ENCODE data around the gene SPINK2. TPM values are rescaled to one million over a fixed set of nuclear protein-coding genes. Genes with fewer than 3 reads are reported as not detected.

Gene SPINK2
- polyA plus RNA-seq, 1 of the 3 experiments (the other 2 are of a cell fraction): not detected

DNA sequence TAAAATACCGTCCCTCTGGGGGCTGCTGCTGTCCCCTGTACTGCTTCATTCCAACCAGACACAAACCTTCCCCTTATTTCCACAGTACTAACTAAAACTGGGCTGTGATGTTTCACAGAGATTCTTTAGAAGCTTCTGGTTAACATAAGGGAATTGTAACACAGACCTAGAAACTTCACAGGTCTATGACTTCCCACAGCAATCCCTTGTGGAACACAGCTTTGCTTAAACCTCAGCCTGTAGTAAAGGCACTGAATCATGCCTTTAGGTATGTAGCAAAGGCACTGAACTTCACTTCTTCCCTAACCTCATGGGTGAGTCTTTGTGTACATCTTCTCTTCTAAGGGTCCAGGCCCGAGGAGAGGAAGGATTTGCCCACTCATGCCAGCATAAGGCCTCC, 49.4 kb downstream of the SPINK2 start:
- no peak overlapping the region for H3K9ac ChIP-seq
- H4K20me1 ChIP-seq (ENCODE audit: insufficient read depth): no peaks in the 10 kb centered on the region
- H3K4me2 ChIP-seq: no peak overlapping the region
- WGBS (ENCODE audit: low lambda C conversion rate): 63% methylated on average over 2 of the region's 2 CpGs
- H3K79me2 ChIP-seq (ENCODE audit: insufficient read depth): no peaks in the 10 kb centered on the region
- H2AFZ ChIP-seq (ENCODE audit: low read depth): no peak overlapping the region
- H3K4me1 ChIP-seq (ENCODE audit: control insufficient read depth in 1 of 2, insufficient read depth in 2 of 2, low read depth in 1 of 2, low read length in 1 of 2): no peaks in the 10 kb centered on the region
- no peaks in the 10 kb centered on the region for H3K9me3 ChIP-seq
- ChIA-PET POLR2A (no interaction called here), CTCF (interaction anchor here (1.1 to 1.7 kb wide), 2 partner anchors 8 to 27 kb away, joined by 3 to 7 read pairs; no protein-coding TSS in a partner anchor)
- H3K4me3 ChIP-seq (ENCODE audit: low read depth in 2 of 2, low read length in 1 of 2): no peak overlapping the region
- TF ChIP-seq EZH2phosphoT487 (IDR thresholded peaks at IDR 0.05; ENCODE audit: borderline replicate concordance, low read depth): no peak
- no peaks in the 10 kb centered on the region for H3K27me3 ChIP-seq (ENCODE audit: insufficient read depth)
- no peaks in the 10 kb centered on the region for H3K36me3 ChIP-seq (replicated peaks in 1 of 2; ENCODE audit: control insufficient read depth in 1 of 2, insufficient read depth in 2 of 2, low read length in 1 of 2)
- peaks cover 2% of the 10 kb centered on the region for H3F3A ChIP-seq (replicated peaks; ENCODE audit: insufficient read depth)
- DNase-seq: no peak
- H3K9me2 ChIP-seq: no peaks in the 10 kb centered on the region
- H3K27ac ChIP-seq (ENCODE audit: low read depth in 2 of 2, low read length in 1 of 2): no peak overlapping the region

DNA sequence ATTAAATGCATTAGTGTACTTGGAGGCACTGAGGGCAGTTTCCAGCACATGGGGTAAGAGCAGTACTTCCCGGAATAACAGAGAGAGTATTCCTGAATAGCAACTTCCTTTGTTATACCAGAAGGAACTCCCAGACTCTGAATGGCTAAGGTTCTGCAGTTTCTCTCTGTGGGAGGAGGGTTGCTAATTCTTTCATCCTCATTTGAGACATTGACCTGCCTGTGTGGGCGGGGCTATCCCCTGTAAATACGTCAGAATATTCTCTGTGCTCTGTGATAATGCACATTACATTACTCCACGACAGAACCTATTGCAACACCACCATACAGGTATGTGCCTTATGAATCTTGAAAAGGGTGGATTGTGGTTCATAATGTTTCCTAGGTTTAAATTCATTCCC, 52.7 kb downstream of the SPINK2 start:
- Histone ChIP-seq H3K27me3 (ENCODE audit: insufficient read depth) (no peaks in the 10 kb centered on the region), H3K36me3 (replicated peaks in 1 of 2; ENCODE audit: control insufficient read depth in 1 of 2, insufficient read depth in 2 of 2, low read length in 1 of 2) (no peaks in the 10 kb centered on the region), H3K79me2 (ENCODE audit: insufficient read depth) (no peaks in the 10 kb centered on the region), H3K4me1 (ENCODE audit: control insufficient read depth in 1 of 2, insufficient read depth in 2 of 2, low read depth in 1 of 2, low read length in 1 of 2) (no peaks in the 10 kb centered on the region), H3K9me2 (no peaks in the 10 kb centered on the region), H2AFZ (ENCODE audit: low read depth) (no peak overlapping the region), H3K9ac (no peak overlapping the region), H3K27ac (ENCODE audit: low read depth in 2 of 2, low read length in 1 of 2) (no peak overlapping the region), H3K4me2 (no peak overlapping the region), H3K4me3 (ENCODE audit: low read depth in 2 of 2, low read length in 1 of 2) (no peak overlapping the region), H3K9me3 (no peaks in the 10 kb centered on the region), H3F3A (replicated peaks; ENCODE audit: insufficient read depth) (peaks cover 2% of the 10 kb centered on the region), H4K20me1 (ENCODE audit: insufficient read depth) (no peaks in the 10 kb centered on the region)
- TF ChIP-seq RFX5 (IDR thresholded peaks at IDR 0.05; ENCODE audit: low read length): no peak
- no peak for TF ChIP-seq GATA2 (CRISPR knock-in tag; IDR thresholded peaks at IDR 0.05)
- TF ChIP-seq JUND (IDR thresholded peaks at IDR 0.05): no peak
- TF ChIP-seq, protein P1, sequence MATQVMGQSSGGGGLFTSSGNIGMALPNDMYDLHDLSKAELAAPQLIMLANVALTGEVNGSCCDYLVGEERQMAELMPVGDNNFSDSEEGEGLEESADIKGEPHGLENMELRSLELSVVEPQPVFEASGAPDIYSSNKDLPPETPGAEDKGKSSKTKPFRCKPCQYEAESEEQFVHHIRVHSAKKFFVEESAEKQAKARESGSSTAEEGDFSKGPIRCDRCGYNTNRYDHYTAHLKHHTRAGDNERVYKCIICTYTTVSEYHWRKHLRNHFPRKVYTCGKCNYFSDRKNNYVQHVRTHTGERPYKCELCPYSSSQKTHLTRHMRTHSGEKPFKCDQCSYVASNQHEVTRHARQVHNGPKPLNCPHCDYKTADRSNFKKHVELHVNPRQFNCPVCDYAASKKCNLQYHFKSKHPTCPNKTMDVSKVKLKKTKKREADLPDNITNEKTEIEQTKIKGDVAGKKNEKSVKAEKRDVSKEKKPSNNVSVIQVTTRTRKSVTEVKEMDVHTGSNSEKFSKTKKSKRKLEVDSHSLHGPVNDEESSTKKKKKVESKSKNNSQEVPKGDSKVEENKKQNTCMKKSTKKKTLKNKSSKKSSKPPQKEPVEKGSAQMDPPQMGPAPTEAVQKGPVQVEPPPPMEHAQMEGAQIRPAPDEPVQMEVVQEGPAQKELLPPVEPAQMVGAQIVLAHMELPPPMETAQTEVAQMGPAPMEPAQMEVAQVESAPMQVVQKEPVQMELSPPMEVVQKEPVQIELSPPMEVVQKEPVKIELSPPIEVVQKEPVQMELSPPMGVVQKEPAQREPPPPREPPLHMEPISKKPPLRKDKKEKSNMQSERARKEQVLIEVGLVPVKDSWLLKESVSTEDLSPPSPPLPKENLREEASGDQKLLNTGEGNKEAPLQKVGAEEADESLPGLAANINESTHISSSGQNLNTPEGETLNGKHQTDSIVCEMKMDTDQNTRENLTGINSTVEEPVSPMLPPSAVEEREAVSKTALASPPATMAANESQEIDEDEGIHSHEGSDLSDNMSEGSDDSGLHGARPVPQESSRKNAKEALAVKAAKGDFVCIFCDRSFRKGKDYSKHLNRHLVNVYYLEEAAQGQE (IDR thresholded peaks at IDR 0.05; ENCODE audit: low read depth, low read length): no peak
- TF ChIP-seq, protein P2, sequence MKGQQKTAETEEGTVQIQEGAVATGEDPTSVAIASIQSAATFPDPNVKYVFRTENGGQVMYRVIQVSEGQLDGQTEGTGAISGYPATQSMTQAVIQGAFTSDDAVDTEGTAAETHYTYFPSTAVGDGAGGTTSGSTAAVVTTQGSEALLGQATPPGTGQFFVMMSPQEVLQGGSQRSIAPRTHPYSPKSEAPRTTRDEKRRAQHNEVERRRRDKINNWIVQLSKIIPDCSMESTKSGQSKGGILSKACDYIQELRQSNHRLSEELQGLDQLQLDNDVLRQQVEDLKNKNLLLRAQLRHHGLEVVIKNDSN (IDR thresholded peaks at IDR 0.05; ENCODE audit: borderline replicate concordance, low read depth): no peak
- TF ChIP-seq GABPA (IDR thresholded peaks at IDR 0.05; ENCODE audit: low read depth): no peak
- no peak for TF ChIP-seq EP300 (IDR thresholded peaks at IDR 0.05; ENCODE audit: borderline replicate concordance in 1 of 2, low read depth in 1 of 2, low read length in 1 of 2)
- no peak for TF ChIP-seq MEF2A (IDR thresholded peaks at IDR 0.05; ENCODE audit: borderline replicate concordance, low read depth)
- no peak for TF ChIP-seq NRF1 (IDR thresholded peaks at IDR 0.05; ENCODE audit: low read depth, low read length)
- TF ChIP-seq EZH2phosphoT487 (IDR thresholded peaks at IDR 0.05; ENCODE audit: borderline replicate concordance, low read depth): no peak
- no peak for TF ChIP-seq RCOR1 (IDR thresholded peaks at IDR 0.05; ENCODE audit: low read length)
- TF ChIP-seq, protein P3, sequence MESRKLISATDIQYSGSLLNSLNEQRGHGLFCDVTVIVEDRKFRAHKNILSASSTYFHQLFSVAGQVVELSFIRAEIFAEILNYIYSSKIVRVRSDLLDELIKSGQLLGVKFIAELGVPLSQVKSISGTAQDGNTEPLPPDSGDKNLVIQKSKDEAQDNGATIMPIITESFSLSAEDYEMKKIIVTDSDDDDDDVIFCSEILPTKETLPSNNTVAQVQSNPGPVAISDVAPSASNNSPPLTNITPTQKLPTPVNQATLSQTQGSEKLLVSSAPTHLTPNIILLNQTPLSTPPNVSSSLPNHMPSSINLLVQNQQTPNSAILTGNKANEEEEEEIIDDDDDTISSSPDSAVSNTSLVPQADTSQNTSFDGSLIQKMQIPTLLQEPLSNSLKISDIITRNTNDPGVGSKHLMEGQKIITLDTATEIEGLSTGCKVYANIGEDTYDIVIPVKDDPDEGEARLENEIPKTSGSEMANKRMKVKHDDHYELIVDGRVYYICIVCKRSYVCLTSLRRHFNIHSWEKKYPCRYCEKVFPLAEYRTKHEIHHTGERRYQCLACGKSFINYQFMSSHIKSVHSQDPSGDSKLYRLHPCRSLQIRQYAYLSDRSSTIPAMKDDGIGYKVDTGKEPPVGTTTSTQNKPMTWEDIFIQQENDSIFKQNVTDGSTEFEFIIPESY (IDR thresholded peaks at IDR 0.05; ENCODE audit: borderline replicate concordance, low read depth): no peak
- no peak for TF ChIP-seq TEAD4 (IDR thresholded peaks at IDR 0.05; ENCODE audit: borderline replicate concordance, insufficient read depth)
- ChIA-PET CTCF (no interaction called here), POLR2A (no interaction called here)
- no peak for DNase-seq
- 67% methylated on average over 4 of the region's 4 CpGs for WGBS (ENCODE audit: low lambda C conversion rate)
